Ishikawa (cell line): ENCODE data around the gene STMN1.

Experiments
- CEBPB ChIP-seq: IDR thresholded peaks from 2 replicates; pipeline ENCODE4 v1.6.1; 2012
- CREB1 ChIP-seq: IDR thresholded peaks from 2 replicates; pipeline ENCODE4 v1.6.1; 2012; ENCODE audit warnings: low read depth
- EGR1 ChIP-seq: IDR thresholded peaks from 2 replicates; pipeline ENCODE4 v1.6.1; 2012
- EP300 ChIP-seq: IDR thresholded peaks from 2 replicates; pipeline ENCODE4 v1.6.1; 2012; ENCODE audit warnings: borderline replicate concordance
- FOXM1 ChIP-seq: IDR thresholded peaks from 2 replicates; pipeline ENCODE4 v1.6.1; 2012; ENCODE audit warnings: low read depth, borderline replicate concordance
- NFIC ChIP-seq: IDR thresholded peaks from 2 replicates; pipeline ENCODE4 v1.6.1; 2012
- RAD21 ChIP-seq: IDR thresholded peaks from 2 replicates; pipeline ENCODE4 v1.6.1; 2012; ENCODE audit warnings: low read depth
- TAF1 ChIP-seq: IDR thresholded peaks from 2 replicates; pipeline ENCODE4 v1.6.1; 2012; ENCODE audit warnings: low read depth, mild to moderate bottlenecking
- TCF12 ChIP-seq: IDR thresholded peaks from 2 replicates; pipeline ENCODE4 v1.6.1; 2012; ENCODE audit warnings: low read depth
- TEAD4 ChIP-seq: IDR thresholded peaks from 2 replicates; pipeline ENCODE4 v1.6.1; 2012
- YY1 ChIP-seq: IDR thresholded peaks from 2 replicates; pipeline ENCODE4 v1.6.1; 2012; ENCODE audit warnings: low read depth
- ZBTB7A ChIP-seq: IDR thresholded peaks from 2 replicates; pipeline ENCODE4 v1.6.1; 2012; ENCODE audit warnings: low read depth
- TF ChIP-seq, protein P1 (sequence below): IDR thresholded peaks from 2 replicates; pipeline ENCODE4 v1.6.1; 2012; ENCODE audit warnings: low read depth, mild to moderate bottlenecking
- TF ChIP-seq, protein P2 (sequence below): IDR thresholded peaks from 2 replicates; pipeline ENCODE4 v1.6.1; 2012
- TF ChIP-seq, protein P3 (sequence below): IDR thresholded peaks from 2 replicates; pipeline ENCODE4 v1.6.1; 2012

STMN1 gene

DNA sequence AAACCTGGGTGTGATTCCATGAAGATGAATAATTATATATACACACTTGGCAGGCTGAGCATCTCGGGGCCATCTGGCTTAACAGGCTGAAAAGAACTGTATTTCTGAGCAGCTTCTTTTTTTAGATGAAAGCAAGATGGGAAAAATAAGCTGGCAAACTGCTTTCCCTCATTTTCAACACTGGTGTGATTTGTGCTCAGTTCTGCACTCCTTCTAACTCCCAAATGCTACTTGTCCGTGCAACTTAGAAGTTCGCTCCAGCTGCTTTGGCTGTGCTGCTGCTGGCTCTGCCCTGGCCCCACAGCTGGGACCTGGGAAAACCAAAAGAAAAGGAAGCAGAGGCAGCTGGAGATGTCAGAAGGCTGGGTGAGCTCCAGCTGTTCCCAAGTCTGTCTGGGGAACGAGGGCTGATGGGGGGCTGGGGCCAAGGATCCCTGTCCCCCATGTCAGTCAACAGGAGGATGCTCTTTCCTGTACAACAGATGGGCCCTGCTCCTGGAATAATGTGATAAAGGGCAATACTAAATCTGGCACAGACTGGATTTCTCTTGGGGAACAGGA is 46.7 kb upstream of the STMN1 start:
- TF ChIP-seq, protein P1, sequence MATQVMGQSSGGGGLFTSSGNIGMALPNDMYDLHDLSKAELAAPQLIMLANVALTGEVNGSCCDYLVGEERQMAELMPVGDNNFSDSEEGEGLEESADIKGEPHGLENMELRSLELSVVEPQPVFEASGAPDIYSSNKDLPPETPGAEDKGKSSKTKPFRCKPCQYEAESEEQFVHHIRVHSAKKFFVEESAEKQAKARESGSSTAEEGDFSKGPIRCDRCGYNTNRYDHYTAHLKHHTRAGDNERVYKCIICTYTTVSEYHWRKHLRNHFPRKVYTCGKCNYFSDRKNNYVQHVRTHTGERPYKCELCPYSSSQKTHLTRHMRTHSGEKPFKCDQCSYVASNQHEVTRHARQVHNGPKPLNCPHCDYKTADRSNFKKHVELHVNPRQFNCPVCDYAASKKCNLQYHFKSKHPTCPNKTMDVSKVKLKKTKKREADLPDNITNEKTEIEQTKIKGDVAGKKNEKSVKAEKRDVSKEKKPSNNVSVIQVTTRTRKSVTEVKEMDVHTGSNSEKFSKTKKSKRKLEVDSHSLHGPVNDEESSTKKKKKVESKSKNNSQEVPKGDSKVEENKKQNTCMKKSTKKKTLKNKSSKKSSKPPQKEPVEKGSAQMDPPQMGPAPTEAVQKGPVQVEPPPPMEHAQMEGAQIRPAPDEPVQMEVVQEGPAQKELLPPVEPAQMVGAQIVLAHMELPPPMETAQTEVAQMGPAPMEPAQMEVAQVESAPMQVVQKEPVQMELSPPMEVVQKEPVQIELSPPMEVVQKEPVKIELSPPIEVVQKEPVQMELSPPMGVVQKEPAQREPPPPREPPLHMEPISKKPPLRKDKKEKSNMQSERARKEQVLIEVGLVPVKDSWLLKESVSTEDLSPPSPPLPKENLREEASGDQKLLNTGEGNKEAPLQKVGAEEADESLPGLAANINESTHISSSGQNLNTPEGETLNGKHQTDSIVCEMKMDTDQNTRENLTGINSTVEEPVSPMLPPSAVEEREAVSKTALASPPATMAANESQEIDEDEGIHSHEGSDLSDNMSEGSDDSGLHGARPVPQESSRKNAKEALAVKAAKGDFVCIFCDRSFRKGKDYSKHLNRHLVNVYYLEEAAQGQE: no peak
- TF ChIP-seq EGR1: no peak

DNA sequence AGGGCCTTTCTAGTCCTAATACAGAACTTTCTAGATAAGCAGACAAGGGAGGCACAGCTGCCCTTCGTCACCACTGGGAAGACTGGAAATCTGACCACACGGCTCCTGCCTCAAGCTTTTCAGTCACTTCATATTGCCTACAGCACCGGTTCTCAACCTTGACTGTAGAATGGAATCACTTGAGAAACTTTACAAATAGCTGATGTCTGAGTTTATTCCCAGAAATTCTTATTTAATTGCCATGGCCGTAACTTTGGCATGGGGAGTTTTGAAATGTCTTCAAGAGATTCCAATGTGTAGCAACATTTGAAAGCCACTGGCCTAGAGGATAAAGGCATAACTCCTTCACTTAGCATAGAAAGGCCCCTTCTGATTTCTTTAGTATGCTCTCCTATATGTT is 42.4 kb upstream of the STMN1 start:
- TF ChIP-seq, protein P2, sequence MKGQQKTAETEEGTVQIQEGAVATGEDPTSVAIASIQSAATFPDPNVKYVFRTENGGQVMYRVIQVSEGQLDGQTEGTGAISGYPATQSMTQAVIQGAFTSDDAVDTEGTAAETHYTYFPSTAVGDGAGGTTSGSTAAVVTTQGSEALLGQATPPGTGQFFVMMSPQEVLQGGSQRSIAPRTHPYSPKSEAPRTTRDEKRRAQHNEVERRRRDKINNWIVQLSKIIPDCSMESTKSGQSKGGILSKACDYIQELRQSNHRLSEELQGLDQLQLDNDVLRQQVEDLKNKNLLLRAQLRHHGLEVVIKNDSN: no peak
- TF ChIP-seq TAF1 (no peak), EP300 (no peak), CREB1 (no peak), NFIC (no peak), YY1 (no peak), TEAD4 (no peak), FOXM1 (no peak), EGR1 (no peak), CEBPB (no peak), TCF12 (no peak), ZBTB7A (no peak), RAD21 (no peak)
- TF ChIP-seq, protein P1: no peak
- TF ChIP-seq, protein P3, sequence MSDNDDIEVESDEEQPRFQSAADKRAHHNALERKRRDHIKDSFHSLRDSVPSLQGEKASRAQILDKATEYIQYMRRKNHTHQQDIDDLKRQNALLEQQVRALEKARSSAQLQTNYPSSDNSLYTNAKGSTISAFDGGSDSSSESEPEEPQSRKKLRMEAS: no peak

DNA sequence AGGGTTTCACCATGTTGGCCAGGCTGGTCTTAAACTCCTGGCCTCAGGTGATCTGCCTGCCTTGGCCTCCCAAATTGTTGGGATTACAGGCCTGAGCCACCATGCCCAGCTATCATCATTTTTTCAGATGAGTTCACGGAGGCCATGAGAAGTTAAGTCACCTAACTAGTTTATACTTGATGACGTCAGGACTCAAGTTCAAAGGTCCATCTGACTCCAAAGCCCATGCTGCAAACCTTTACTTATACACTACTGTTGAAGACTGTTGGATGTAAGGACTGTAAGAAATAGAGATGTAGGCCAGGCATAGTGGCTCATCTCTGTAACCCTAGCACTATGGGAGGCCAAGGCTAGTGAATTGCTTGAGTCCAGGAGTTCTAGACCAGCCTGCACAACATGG is 40.8 kb upstream of the STMN1 start:
- no peak for TF ChIP-seq EP300
- TF ChIP-seq TAF1: no peak
- TF ChIP-seq TCF12: no peak
- no peak for TF ChIP-seq EGR1
- no peak for TF ChIP-seq RAD21
- TF ChIP-seq NFIC: no peak
- TF ChIP-seq CEBPB: no peak
- TF ChIP-seq, protein P3: no peak
- no peak for TF ChIP-seq ZBTB7A
- TF ChIP-seq YY1: no peak
- TF ChIP-seq, protein P1: no peak
- no peak for TF ChIP-seq CREB1
- no peak for TF ChIP-seq TEAD4
- TF ChIP-seq FOXM1: no peak

DNA sequence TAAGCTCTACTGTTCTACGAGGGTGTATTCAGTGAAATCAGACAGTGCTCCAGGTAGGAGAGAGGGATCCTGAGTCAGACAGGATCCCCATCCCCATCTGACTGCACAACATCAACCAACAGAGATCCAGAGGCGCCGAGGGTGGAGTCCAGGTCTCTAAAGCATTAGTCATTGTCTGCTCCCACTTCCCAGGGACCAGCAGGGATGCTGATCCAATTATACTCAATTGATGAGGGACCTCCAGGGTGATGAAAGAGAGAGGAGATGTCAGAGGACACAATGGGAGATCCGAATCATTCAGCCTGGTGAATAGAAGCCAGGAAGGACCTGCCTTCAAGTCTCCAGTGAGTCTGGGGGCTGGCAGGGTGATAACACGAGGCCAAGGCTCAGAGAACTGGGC is 39.5 kb upstream of the STMN1 start:
- TF ChIP-seq TEAD4 (no peak), CEBPB (no peak), ZBTB7A (no peak), RAD21 (no peak), CREB1 (no peak), EGR1 (no peak), EP300 (no peak), NFIC (no peak), FOXM1 (no peak), TCF12 (no peak)
- TF ChIP-seq, protein P3: no peak
- TF ChIP-seq, protein P2: no peak
- TF ChIP-seq, protein P1: no peak
